Astrocyte of the spinal cord (primary cell): ENCODE data around the gene PPL.

Experiments used
- DNase-seq: peaks from one replicate; pipeline ENCODE4 v3.0.0; 2011; ENCODE audit warnings: low read depth, low spot score
- H3K4me3 ChIP-seq: 2 replicates; pipeline ENCODE4 v1.5.1; 2011; ENCODE audit warnings: low read depth, mild to moderate bottlenecking, low read length, moderate library complexity
- in situ Hi-C: cut with HindIII; loops from 2 replicates; pipeline ENCODE4 v1.10.0; 2017; ENCODE audit warnings: low sequenced_read_pairs
- TF ChIP-seq, protein P1 (sequence below): IDR thresholded peaks from 2 replicates; pipeline ENCODE4 v1.5.1; 2012; ENCODE audit warnings: low read depth, mild to moderate bottlenecking, low read length, inconsistent platforms

PPL gene

DNA sequence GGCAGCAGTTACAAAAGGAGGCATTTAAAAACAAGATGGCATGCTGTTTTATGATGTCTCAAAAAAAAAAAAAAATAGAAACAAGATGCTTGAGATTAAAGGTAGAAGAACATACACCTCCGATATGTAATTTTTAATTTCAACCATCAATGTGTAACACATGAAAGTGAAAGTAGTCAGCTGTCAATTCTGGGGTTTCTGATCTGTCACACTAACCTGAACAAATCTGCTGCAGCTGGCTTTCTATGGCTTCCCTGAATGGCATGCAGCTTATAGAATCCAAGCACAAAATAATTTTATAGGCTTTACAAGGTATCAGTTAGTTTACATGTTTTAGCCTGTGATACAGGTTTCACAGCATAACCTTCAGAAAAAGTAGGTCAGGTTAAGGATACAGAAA is 103.4 kb downstream of the PPL start:
- H3K4me3 ChIP-seq: no peak overlapping the region
- DNase-seq: no peak
- TF ChIP-seq, protein P1, sequence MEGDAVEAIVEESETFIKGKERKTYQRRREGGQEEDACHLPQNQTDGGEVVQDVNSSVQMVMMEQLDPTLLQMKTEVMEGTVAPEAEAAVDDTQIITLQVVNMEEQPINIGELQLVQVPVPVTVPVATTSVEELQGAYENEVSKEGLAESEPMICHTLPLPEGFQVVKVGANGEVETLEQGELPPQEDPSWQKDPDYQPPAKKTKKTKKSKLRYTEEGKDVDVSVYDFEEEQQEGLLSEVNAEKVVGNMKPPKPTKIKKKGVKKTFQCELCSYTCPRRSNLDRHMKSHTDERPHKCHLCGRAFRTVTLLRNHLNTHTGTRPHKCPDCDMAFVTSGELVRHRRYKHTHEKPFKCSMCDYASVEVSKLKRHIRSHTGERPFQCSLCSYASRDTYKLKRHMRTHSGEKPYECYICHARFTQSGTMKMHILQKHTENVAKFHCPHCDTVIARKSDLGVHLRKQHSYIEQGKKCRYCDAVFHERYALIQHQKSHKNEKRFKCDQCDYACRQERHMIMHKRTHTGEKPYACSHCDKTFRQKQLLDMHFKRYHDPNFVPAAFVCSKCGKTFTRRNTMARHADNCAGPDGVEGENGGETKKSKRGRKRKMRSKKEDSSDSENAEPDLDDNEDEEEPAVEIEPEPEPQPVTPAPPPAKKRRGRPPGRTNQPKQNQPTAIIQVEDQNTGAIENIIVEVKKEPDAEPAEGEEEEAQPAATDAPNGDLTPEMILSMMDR: no peak
- in situ Hi-C loops: no loop called here

DNA sequence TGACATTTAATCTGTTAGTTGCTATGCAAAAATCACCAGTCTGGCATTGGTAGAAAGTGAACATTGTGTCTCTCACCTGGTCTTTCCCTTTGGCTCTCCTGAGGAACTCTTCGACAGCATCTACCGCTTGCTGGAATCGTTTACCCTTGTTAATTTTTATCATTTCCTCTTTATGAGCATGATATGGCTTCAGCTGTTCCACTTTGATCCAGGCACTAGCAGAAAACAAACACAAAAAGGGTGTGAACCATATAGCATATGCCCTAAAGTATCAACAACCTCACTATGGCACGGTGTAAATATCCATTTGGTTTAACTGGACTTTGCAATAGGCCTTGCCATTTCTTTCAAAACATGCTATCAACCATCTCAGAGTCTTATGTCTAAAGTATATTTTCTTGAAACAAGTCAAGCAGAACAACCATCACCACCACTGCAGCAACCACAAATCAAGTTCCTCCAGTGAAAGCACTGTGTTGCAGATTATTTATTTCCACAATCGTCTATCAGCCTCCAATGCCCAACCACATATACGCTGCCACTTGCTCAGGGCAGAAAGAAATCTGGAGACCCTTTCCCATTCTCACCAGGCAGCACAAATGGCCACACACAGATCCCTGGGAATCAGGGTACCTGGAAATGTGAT is 104.1 kb downstream of the PPL start:
- in situ Hi-C loops: no loop called here
- TF ChIP-seq, protein P1: no peak
- H3K4me3 ChIP-seq: no peak overlapping the region
- DNase-seq: no peak
